Mesodermal cell (in vitro differentiated cells): ENCODE results near the gene SPATA18. TPM values are rescaled to one million over a fixed set of nuclear protein-coding genes. Genes with fewer than 3 reads are reported as not detected.

Experiments used
- H3K27ac ChIP-seq: 2 replicates; pipeline ENCODE4 v1.7.0; 2013; ENCODE audit warnings: mild to moderate bottlenecking, low read depth, low read length, moderate library complexity; ENCODE audit not compliant: severe bottlenecking
- H3K36me3 ChIP-seq: 2 replicates; pipeline ENCODE4 v1.7.1; 2013; ENCODE audit warnings: mild to moderate bottlenecking, low read length, moderate library complexity; ENCODE audit not compliant: control insufficient read depth, insufficient read depth
- H3K4me1 ChIP-seq: one replicate; pipeline ENCODE4 v1.7.1; 2013; ENCODE audit warnings: mild to moderate bottlenecking, low read length; ENCODE audit not compliant: insufficient read depth, control insufficient read depth, poor library complexity, severe bottlenecking
- H3K4me3 ChIP-seq: 2 replicates; pipeline ENCODE4 v1.7.0; 2013; ENCODE audit warnings: low read length, control low read depth, mild to moderate bottlenecking; ENCODE audit not compliant: insufficient read depth, poor library complexity, severe bottlenecking; ENCODE audit errors: extremely low read depth
- H3K9me3 ChIP-seq: 2 replicates; pipeline ENCODE4 v1.7.1; 2013; ENCODE audit warnings: mild to moderate bottlenecking, low read length, moderate library complexity; ENCODE audit not compliant: control insufficient read depth
- WGBS, 2 experiments: methylation state at CpG; one replicate each; pipeline ENCODE4 v1.1.5; 2013; ENCODE audit warnings: missing lambda C conversion rate in 2 of 2; ENCODE audit not compliant: insufficient coverage in 2 of 2; 5-methylcytosine and 5-hydroxymethylcytosine counted together
- polyA plus RNA-seq, 2 experiments: library from polyadenylated mRNA; stranded (reverse); fragments of 50-300 nt; gene quantifications; one replicate each; pipeline ENCODE4 v1.2.3, GENCODE V29; 2013

Gene SPATA18
- polyA plus RNA-seq (2013, experiment 1 of 2) = 7.9 TPM
- polyA plus RNA-seq (2013, experiment 2 of 2) = 9.1 TPM

GRCh38 chr4:52051213-52051614 is at the start of gene SPATA18:
TSS of gene SPATA18 (plus strand) at chr4:52051304. CDS start at chr4:52051705, 401 bp downstream.
- no peaks in the 10 kb centered on the region for H3K36me3 ChIP-seq
- H3K4me1 ChIP-seq = peaks cover 9% of the 10 kb centered on the region
- peak within 1 kb of the TSS; percentile 66 for H3K4me3 ChIP-seq
- H3K27ac ChIP-seq = peak within 1 kb of the TSS; percentile 79
- H3K9me3 ChIP-seq = no peaks in the 10 kb centered on the region
- 0% methylated on average over 31 to 35 of the region's 44 CpGs for WGBS, 2 experiments

- Histone ChIP-seq H3K36me3 (no peaks in the 10 kb centered on the region), H3K4me3 (no peak overlapping the region), H3K4me1 (no peaks in the 10 kb centered on the region), H3K9me3 (no peaks in the 10 kb centered on the region), H3K27ac (no peak overlapping the region)
- 73% methylated on average over 2 of the region's 2 CpGs; no CpG with 5 or more reads in 1 of the 2 experiments for WGBS, 2 experiments
Observed at GRCh38 chr4:52001616-52002015, 49.5 kb upstream of the SPATA18 start.

- no peaks in the 10 kb centered on the region for H3K9me3 ChIP-seq
Observed at GRCh38 chr4:52004414-52004813, 46.7 kb upstream of the SPATA18 start.

GRCh38 chr4:52005604-52006273 is 45.4 kb upstream of the SPATA18 start:
- Histone ChIP-seq H3K36me3 (no peaks in the 10 kb centered on the region), H3K27ac (no peak overlapping the region), H3K9me3 (no peaks in the 10 kb centered on the region), H3K4me3 (no peak overlapping the region), H3K4me1 (no peaks in the 10 kb centered on the region)
- WGBS, 2 experiments = no CpG with 5 or more reads among the region's 2 CpGs

More at GRCh38 chr4:52004414-52004813, 46.7 kb upstream of the SPATA18 start:
- H3K4me3 ChIP-seq = no peak overlapping the region
- H3K27ac ChIP-seq = no peak overlapping the region
- no peaks in the 10 kb centered on the region for H3K36me3 ChIP-seq
- H3K4me1 ChIP-seq = no peaks in the 10 kb centered on the region

- no peak overlapping the region for H3K27ac ChIP-seq
- no peaks in the 10 kb centered on the region for H3K9me3 ChIP-seq
- no peaks in the 10 kb centered on the region for H3K36me3 ChIP-seq
- no peak overlapping the region for H3K4me3 ChIP-seq
- WGBS, 2 experiments = 87 to 96% methylated on average over 3 to 4 of the region's 4 CpGs
- no peaks in the 10 kb centered on the region for H3K4me1 ChIP-seq
Observed at GRCh38 chr4:52006887-52007286, 44.2 kb upstream of the SPATA18 start.

- no CpG with 5 or more reads among the region's 2 CpGs for WGBS, 2 experiments
- H3K36me3 ChIP-seq = no peaks in the 10 kb centered on the region
- H3K4me1 ChIP-seq = no peaks in the 10 kb centered on the region
- no peaks in the 10 kb centered on the region for H3K9me3 ChIP-seq
- no peak overlapping the region for H3K4me3 ChIP-seq
- H3K27ac ChIP-seq = no peak overlapping the region
Observed at GRCh38 chr4:52010986-52011385, 40.1 kb upstream of the SPATA18 start.

- Histone ChIP-seq H3K27ac (no peak overlapping the region), H3K36me3 (no peaks in the 10 kb centered on the region), H3K9me3 (no peaks in the 10 kb centered on the region), H3K4me3 (no peak overlapping the region), H3K4me1 (no peaks in the 10 kb centered on the region)
- WGBS, 2 experiments = no CpG with 5 or more reads among the region's 1 CpG
Observed at GRCh38 chr4:52012651-52013050, 38.5 kb upstream of the SPATA18 start.

- no peak overlapping the region for H3K27ac ChIP-seq
- WGBS, 2 experiments = no CpG with 5 or more reads among the region's 1 CpG
- H3K36me3 ChIP-seq = no peaks in the 10 kb centered on the region
- no peak overlapping the region for H3K4me3 ChIP-seq
- H3K4me1 ChIP-seq = no peaks in the 10 kb centered on the region
- H3K9me3 ChIP-seq = no peaks in the 10 kb centered on the region
Observed at GRCh38 chr4:52014903-52015302, 36.2 kb upstream of the SPATA18 start.

- 76 to 100% methylated on average over 3 to 5 of the region's 7 CpGs for WGBS, 2 experiments
- H3K27ac ChIP-seq = no peak overlapping the region
Observed at GRCh38 chr4:52015366-52015765, 35.7 kb upstream of the SPATA18 start.

GRCh38 chr4:52016981-52017380 is 34.1 kb upstream of the SPATA18 start:
- Histone ChIP-seq H3K4me3 (no peak overlapping the region), H3K36me3 (peaks cover 5% of the 10 kb centered on the region), H3K4me1 (no peaks in the 10 kb centered on the region), H3K27ac (no peak overlapping the region), H3K9me3 (no peaks in the 10 kb centered on the region)
- 77 to 86% methylated on average over 1 to 2 of the region's 3 CpGs for WGBS, 2 experiments

More at GRCh38 chr4:52015366-52015765, 35.7 kb upstream of the SPATA18 start:
- no peak overlapping the region for H3K4me3 ChIP-seq
- H3K9me3 ChIP-seq = no peaks in the 10 kb centered on the region
- no peaks in the 10 kb centered on the region for H3K36me3 ChIP-seq
- H3K4me1 ChIP-seq = no peaks in the 10 kb centered on the region

GRCh38 chr4:52017814-52018213 is 33.3 kb upstream of the SPATA18 start:
- WGBS, 2 experiments = no CpG with 5 or more reads among the region's 1 CpG
- peaks cover 12% of the 10 kb centered on the region for H3K36me3 ChIP-seq
- no peaks in the 10 kb centered on the region for H3K4me1 ChIP-seq
- no peak overlapping the region for H3K27ac ChIP-seq
- no peak overlapping the region for H3K4me3 ChIP-seq
- no peaks in the 10 kb centered on the region for H3K9me3 ChIP-seq
